ENCODE measurements around the gene GOSR2.

The GOSR2 gene

GRCh38 chr17:46943501-46944393, 20.8 kb downstream of the GOSR2 start:
- TF ChIP-seq, protein P1, sequence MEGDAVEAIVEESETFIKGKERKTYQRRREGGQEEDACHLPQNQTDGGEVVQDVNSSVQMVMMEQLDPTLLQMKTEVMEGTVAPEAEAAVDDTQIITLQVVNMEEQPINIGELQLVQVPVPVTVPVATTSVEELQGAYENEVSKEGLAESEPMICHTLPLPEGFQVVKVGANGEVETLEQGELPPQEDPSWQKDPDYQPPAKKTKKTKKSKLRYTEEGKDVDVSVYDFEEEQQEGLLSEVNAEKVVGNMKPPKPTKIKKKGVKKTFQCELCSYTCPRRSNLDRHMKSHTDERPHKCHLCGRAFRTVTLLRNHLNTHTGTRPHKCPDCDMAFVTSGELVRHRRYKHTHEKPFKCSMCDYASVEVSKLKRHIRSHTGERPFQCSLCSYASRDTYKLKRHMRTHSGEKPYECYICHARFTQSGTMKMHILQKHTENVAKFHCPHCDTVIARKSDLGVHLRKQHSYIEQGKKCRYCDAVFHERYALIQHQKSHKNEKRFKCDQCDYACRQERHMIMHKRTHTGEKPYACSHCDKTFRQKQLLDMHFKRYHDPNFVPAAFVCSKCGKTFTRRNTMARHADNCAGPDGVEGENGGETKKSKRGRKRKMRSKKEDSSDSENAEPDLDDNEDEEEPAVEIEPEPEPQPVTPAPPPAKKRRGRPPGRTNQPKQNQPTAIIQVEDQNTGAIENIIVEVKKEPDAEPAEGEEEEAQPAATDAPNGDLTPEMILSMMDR (IDR thresholded peaks at IDR 0.05; ENCODE audit: extremely low read depth, insufficient read depth, missing control alignments) = no peak
- no peak for DNase-seq (ENCODE audit: low spot score)
- in situ Hi-C loops (cut with MboI; ENCODE audit: low pct_unique_long_range_greater_than_20kb, low sequenced_read_pairs, unreplicated experiment) = no loop called here

- no peak for DNase-seq (ENCODE audit: low spot score)
- TF ChIP-seq, protein P1 (IDR thresholded peaks at IDR 0.05; ENCODE audit: extremely low read depth, insufficient read depth, missing control alignments) = no peak
- in situ Hi-C loops (cut with MboI; ENCODE audit: low pct_unique_long_range_greater_than_20kb, low sequenced_read_pairs, unreplicated experiment) = no loop called here
Observed at GRCh38 chr17:46944931-46945330, 22.0 kb downstream of the GOSR2 start.

DNA sequence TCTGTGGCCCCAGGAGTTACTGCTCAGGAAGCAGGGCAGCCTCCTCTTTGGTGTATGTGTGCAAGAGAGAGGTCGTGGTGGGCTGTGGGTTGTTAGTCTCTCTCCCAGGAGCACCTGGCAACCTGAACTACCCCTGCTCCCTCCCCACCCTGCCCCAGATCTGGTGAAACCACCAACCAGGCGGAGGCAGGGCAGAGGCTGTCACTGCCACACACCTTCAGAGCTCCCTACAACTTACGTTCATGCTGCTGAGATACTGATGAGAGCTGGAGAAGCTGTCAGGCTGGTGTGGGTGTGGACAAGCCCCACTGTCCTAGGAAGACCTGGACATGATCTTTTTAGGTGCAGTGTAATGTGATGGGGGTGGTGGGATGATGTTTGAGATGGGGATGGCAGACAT, 24.3 kb downstream of the GOSR2 start:
- DNase-seq (ENCODE audit: low spot score) = no peak
- in situ Hi-C loops (cut with MboI; ENCODE audit: low pct_unique_long_range_greater_than_20kb, low sequenced_read_pairs, unreplicated experiment) = no loop called here
- TF ChIP-seq, protein P1 (IDR thresholded peaks at IDR 0.05; ENCODE audit: extremely low read depth, insufficient read depth, missing control alignments) = no peak

GRCh38 chr17:46948544-46948943, 25.6 kb downstream of the GOSR2 start:
- DNase-seq (ENCODE audit: low spot score) = no peak
- TF ChIP-seq, protein P1 (IDR thresholded peaks at IDR 0.05; ENCODE audit: extremely low read depth, insufficient read depth, missing control alignments) = no peak
- in situ Hi-C loops (cut with MboI; ENCODE audit: low pct_unique_long_range_greater_than_20kb, low sequenced_read_pairs, unreplicated experiment) = no loop called here

- in situ Hi-C loops (cut with MboI; ENCODE audit: low pct_unique_long_range_greater_than_20kb, low sequenced_read_pairs, unreplicated experiment) = no loop called here
- TF ChIP-seq, protein P1 (IDR thresholded peaks at IDR 0.05; ENCODE audit: extremely low read depth, insufficient read depth, missing control alignments) = no peak
- no peak for DNase-seq (ENCODE audit: low spot score)
Observed at GRCh38 chr17:46949291-46950174, 26.6 kb downstream of the GOSR2 start.

- in situ Hi-C loops (cut with MboI; ENCODE audit: low pct_unique_long_range_greater_than_20kb, low sequenced_read_pairs, unreplicated experiment) = no loop called here
- TF ChIP-seq, protein P1 (IDR thresholded peaks at IDR 0.05; ENCODE audit: extremely low read depth, insufficient read depth, missing control alignments) = no peak
- no peak for DNase-seq (ENCODE audit: low spot score)
Observed at GRCh38 chr17:46950342-46950996, 27.5 kb downstream of the GOSR2 start.

Measured in GM13977 (cell line).